Common myeloid progenitor, CD34-positive (primary cell): ENCODE results near the gene LRTM1.

Experiments
- CTCF ChIA-PET: fragments of 350-600 bp; sonication (Branson Sonifier 250); formaldehyde crosslinking; loops from one replicate; lab custom pipeline; 2021; ENCODE audit warnings: antibody characterized with exemption; lab: Charles Lee
- POLR2A ChIA-PET: fragments of 350-600 bp; sonication (Branson Sonifier 250); formaldehyde crosslinking; loops from one replicate; lab custom pipeline; 2021; ENCODE audit warnings: antibody characterized with exemption; lab: Charles Lee
- DNase-seq, 3 donors: peaks; one replicate each; pipeline versions ENCODE4 v3.0.0 to v3.0.0-alpha.2; 2013
- H3K27ac ChIP-seq, 2 experiments: 1 replicate in 1 of 2; 2 replicates in 1 of 2; pipeline ENCODE4 v1.7.0; 2013; ENCODE audit warnings: inconsistent platforms in 2 of 2, low read length in 2 of 2, mild to moderate bottlenecking in 2 of 2, low read depth in 1 of 2, moderate library complexity in 1 of 2; ENCODE audit not compliant: severe bottlenecking in 2 of 2, insufficient read depth in 1 of 2, poor library complexity in 1 of 2
- H3K27me3 ChIP-seq, 5 experiments: replicated peaks in 2 of 5; 1 replicate in 3 of 5; 2 replicates in 2 of 5; pipeline versions ENCODE4 v1.6.1 to v1.7.0; 2013; ENCODE audit warnings: low read length in 4 of 5, mild to moderate bottlenecking in 2 of 5, moderate library complexity in 2 of 5, inconsistent platforms in 1 of 5; ENCODE audit not compliant: insufficient read depth in 5 of 5, control insufficient read depth in 4 of 5
- H3K36me3 ChIP-seq, 4 experiments: 1 replicate in 2 of 4; 2 replicates in 2 of 4; pipeline versions ENCODE4 v1.6.1 to v1.7.0; 2013; ENCODE audit warnings: low read length in 3 of 4, control low read depth in 1 of 4, mild to moderate bottlenecking in 1 of 4; ENCODE audit not compliant: control insufficient read depth in 4 of 4, insufficient read depth in 4 of 4
- H3K4me1 ChIP-seq, 4 experiments: 1 replicate in 3 of 4; 2 replicates in 1 of 4; pipeline versions ENCODE4 v1.6.1 to v1.7.1; 2013; ENCODE audit warnings: low read length in 3 of 4, mild to moderate bottlenecking in 3 of 4, control low read depth in 1 of 4, inconsistent platforms in 1 of 4, moderate library complexity in 1 of 4; ENCODE audit not compliant: control insufficient read depth in 4 of 4, insufficient read depth in 4 of 4; ENCODE audit errors: control extremely low read depth in 1 of 4
- H3K4me3 ChIP-seq, 7 experiments: 1 replicate in 4 of 7; 2 replicates in 3 of 7; pipeline versions ENCODE4 v1.5.1 to v1.7.0; 2013; ENCODE audit warnings: mild to moderate bottlenecking in 7 of 7, low read length in 6 of 7, moderate library complexity in 6 of 7, inconsistent platforms in 2 of 7, low read depth in 2 of 7, control low read depth in 1 of 7; ENCODE audit not compliant: insufficient read depth in 4 of 7, control insufficient read depth in 1 of 7; ENCODE audit errors: extremely low read depth in 1 of 7
- H3K9me3 ChIP-seq, 5 experiments: 1 replicate in 4 of 5; 2 replicates in 1 of 5; pipeline versions ENCODE4 v1.6.1 to v1.7.1; 2013; ENCODE audit warnings: low read length in 4 of 5, mild to moderate bottlenecking in 2 of 5, inconsistent platforms in 1 of 5, low read depth in 1 of 5, moderate library complexity in 1 of 5; ENCODE audit not compliant: control insufficient read depth in 4 of 5, insufficient read depth in 2 of 5; ENCODE audit errors: control extremely low read depth in 1 of 5
- WGBS: methylation state at CpG from one replicate; pipeline ENCODE4 v1.1.5; 2013; ENCODE audit not compliant: insufficient coverage; 5-methylcytosine and 5-hydroxymethylcytosine counted together

The LRTM1 gene

GRCh38 chr3:54897028-54897711 is 30.7 kb downstream of the LRTM1 start:
- POLR2A ChIA-PET = no interaction called here
- DNase-seq = no peak
- CTCF ChIA-PET = no interaction called here
- no peak overlapping the region for H3K4me3 ChIP-seq
- H3K9me3 ChIP-seq = no peaks in the 10 kb centered on the region
- 84% methylated on average over 2 of the region's 3 CpGs for WGBS
- no peaks in the 10 kb centered on the region for H3K36me3 ChIP-seq
- no peaks in the 10 kb centered on the region for H3K27me3 ChIP-seq
- H3K4me1 ChIP-seq = no peaks in the 10 kb centered on the region
- H3K27ac ChIP-seq = no peak overlapping the region

GRCh38 chr3:54895613-54896012 is 32.2 kb downstream of the LRTM1 start:
- H3K4me3 ChIP-seq = no peak overlapping the region
- H3K27me3 ChIP-seq = no peaks in the 10 kb centered on the region
- POLR2A ChIA-PET = no interaction called here
- WGBS = 85% methylated on average over 4 of the region's 4 CpGs
- no peak for DNase-seq
- H3K9me3 ChIP-seq = no peaks in the 10 kb centered on the region
- CTCF ChIA-PET = no interaction called here
- H3K27ac ChIP-seq = no peak overlapping the region
- no peaks in the 10 kb centered on the region for H3K36me3 ChIP-seq
- no peaks in the 10 kb centered on the region for H3K4me1 ChIP-seq

GRCh38 chr3:54892168-54892567 is 35.7 kb downstream of the LRTM1 start:
- no peak overlapping the region for H3K27ac ChIP-seq
- ChIA-PET POLR2A (no interaction called here), CTCF (no interaction called here)
- no CpG with 5 or more reads among the region's 2 CpGs for WGBS
- no peak for DNase-seq
- no peaks in the 10 kb centered on the region for H3K4me1 ChIP-seq
- no peak overlapping the region for H3K4me3 ChIP-seq
- H3K36me3 ChIP-seq = no peaks in the 10 kb centered on the region
- no peaks in the 10 kb centered on the region for H3K9me3 ChIP-seq
- H3K27me3 ChIP-seq = no peaks in the 10 kb centered on the region

- CTCF ChIA-PET = no interaction called here
- Histone ChIP-seq H3K4me3 (no peak overlapping the region), H3K36me3 (no peaks in the 10 kb centered on the region), H3K27ac (no peak overlapping the region), H3K27me3 (no peaks in the 10 kb centered on the region), H3K4me1 (no peaks in the 10 kb centered on the region), H3K9me3 (no peaks in the 10 kb centered on the region)
- WGBS = 55% methylated on average over 5 of the region's 5 CpGs
- DNase-seq = no peak
- POLR2A ChIA-PET = no interaction called here
These were observed 36.3 kb downstream of the LRTM1 start for GRCh38 chr3:54891540-54891897.

- no peaks in the 10 kb centered on the region for H3K36me3 ChIP-seq
- WGBS = 92% methylated on average over 3 of the region's 3 CpGs
- H3K9me3 ChIP-seq = no peaks in the 10 kb centered on the region
- H3K4me1 ChIP-seq = no peaks in the 10 kb centered on the region
- CTCF ChIA-PET = no interaction called here
- no peak overlapping the region for H3K4me3 ChIP-seq
- DNase-seq = no peak
- H3K27me3 ChIP-seq = no peaks in the 10 kb centered on the region
- POLR2A ChIA-PET = no interaction called here
- no peak overlapping the region for H3K27ac ChIP-seq
These were observed 38.1 kb downstream of the LRTM1 start for GRCh38 chr3:54889731-54890130.

- 100% methylated on average over 1 of the region's 1 CpG for WGBS
- H3K9me3 ChIP-seq = no peaks in the 10 kb centered on the region
- POLR2A ChIA-PET = no interaction called here
- H3K36me3 ChIP-seq = no peaks in the 10 kb centered on the region
- no peak for DNase-seq
- no peak overlapping the region for H3K27ac ChIP-seq
- no peaks in the 10 kb centered on the region for H3K4me1 ChIP-seq
- CTCF ChIA-PET = no interaction called here
- H3K4me3 ChIP-seq = no peak overlapping the region
- no peaks in the 10 kb centered on the region for H3K27me3 ChIP-seq
These were observed 39.0 kb downstream of the LRTM1 start for GRCh38 chr3:54888873-54889272.

- Histone ChIP-seq H3K27ac (no peak overlapping the region), H3K9me3 (no peaks in the 10 kb centered on the region), H3K4me1 (no peaks in the 10 kb centered on the region), H3K36me3 (no peaks in the 10 kb centered on the region), H3K27me3 (no peaks in the 10 kb centered on the region), H3K4me3 (no peak overlapping the region)
- POLR2A ChIA-PET = no interaction called here
- DNase-seq = no peak
- WGBS = 98% methylated on average over 8 of the region's 9 CpGs
- CTCF ChIA-PET = no interaction called here
These were observed 39.7 kb downstream of the LRTM1 start for GRCh38 chr3:54888162-54888561.
